Adipocyte (in vitro differentiated cells): ENCODE results near the gene MBD3L2.
A peak's percentile ranks its signal among the peaks of the same experiment; 100 is the strongest.
"Not testable (repeated sequence)": the region's sequence is repeated elsewhere in the genome, so short reads cannot be mapped to it uniquely, and the experiment has no call there.

ENCODE experiments used
- DNase-seq: peaks from one replicate; pipeline ENCODE4 v3.0.0-alpha.2; 2015; ENCODE audit warnings: low read depth
- H3K27me3 ChIP-seq: replicated peaks from 2 replicates; pipeline ENCODE4 v1.7.0; 2013; ENCODE audit warnings: mild to moderate bottlenecking, low read length, moderate library complexity; ENCODE audit not compliant: control insufficient read depth, insufficient read depth
- H3K36me3 ChIP-seq: 2 replicates; pipeline ENCODE4 v1.7.0; 2013; ENCODE audit warnings: low read length, mild to moderate bottlenecking, moderate library complexity; ENCODE audit not compliant: control insufficient read depth, insufficient read depth, severe bottlenecking
- H3K4me1 ChIP-seq: 2 replicates; pipeline ENCODE4 v1.7.0; 2013; ENCODE audit warnings: mild to moderate bottlenecking, low read length, moderate library complexity; ENCODE audit not compliant: control insufficient read depth, insufficient read depth
- H3K4me3 ChIP-seq: 2 replicates; pipeline ENCODE4 v1.7.0; 2013; ENCODE audit warnings: mild to moderate bottlenecking, low read length, moderate library complexity
- H3K9ac ChIP-seq: 2 replicates; pipeline ENCODE4 v1.7.0; 2013; ENCODE audit warnings: mild to moderate bottlenecking, low read length, moderate library complexity
- H3K9me3 ChIP-seq: 2 replicates; pipeline ENCODE4 v1.7.0; 2013; ENCODE audit warnings: mild to moderate bottlenecking, low read length, moderate library complexity; ENCODE audit not compliant: control insufficient read depth

Gene MBD3L2

DNA sequence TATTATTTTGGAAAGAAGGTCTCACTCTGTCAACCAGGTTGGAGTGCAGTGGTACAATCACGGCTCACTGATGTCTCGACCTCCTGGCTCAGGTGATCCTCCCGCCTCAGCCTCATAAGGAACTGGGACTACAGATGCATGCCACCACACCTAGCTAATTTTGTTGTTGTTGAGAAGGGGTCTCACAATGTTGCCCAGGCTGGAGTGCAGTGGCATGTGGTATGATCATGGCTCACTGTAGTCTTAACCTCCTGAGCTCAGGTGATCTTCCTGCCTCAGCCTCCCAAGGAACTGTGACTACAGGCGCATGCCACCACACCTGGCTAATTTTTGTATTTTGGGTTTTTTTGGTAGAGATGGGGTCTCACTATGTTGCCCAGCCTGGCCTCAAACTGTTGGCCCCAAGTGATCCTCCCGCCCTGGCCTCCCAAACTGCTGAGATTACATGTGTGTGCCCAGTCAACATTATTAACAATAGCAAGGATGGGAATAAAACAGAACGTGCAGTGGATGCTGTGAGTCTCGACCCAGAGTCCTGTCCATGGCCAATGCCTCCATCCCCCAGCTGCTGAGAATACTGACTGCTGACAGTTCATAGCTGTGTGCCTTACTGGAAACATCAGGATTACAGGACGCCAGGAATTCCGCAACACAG is 14.8 kb downstream of the MBD3L2 start:
- DNase-seq, result no peak
- no peak overlapping the region for H3K9ac ChIP-seq
- H3K4me3 ChIP-seq, result no peak overlapping the region
- no peaks in the 10 kb centered on the region for H3K9me3 ChIP-seq
- H3K27me3 ChIP-seq, result no peaks in the 10 kb centered on the region
- H3K36me3 ChIP-seq, result no peaks in the 10 kb centered on the region
- no peaks in the 10 kb centered on the region for H3K4me1 ChIP-seq

- not testable (repeated sequence) for H3K9me3 ChIP-seq, H3K4me1 ChIP-seq, H3K9ac ChIP-seq, DNase-seq, H3K4me3 ChIP-seq, H3K36me3 ChIP-seq, H3K27me3 ChIP-seq
Observed at GRCh38 chr19:7067122-7067521, 18.0 kb downstream of the MBD3L2 start.

- H3K4me3 ChIP-seq, result no peak overlapping the region
- H3K9me3 ChIP-seq, result peaks cover 3% of the 10 kb centered on the region
- H3K9ac ChIP-seq, result no peak overlapping the region
- H3K36me3 ChIP-seq, result peaks cover 16% of the 10 kb centered on the region
- no peaks in the 10 kb centered on the region for H3K27me3 ChIP-seq
- peak; percentile 60 for DNase-seq
- H3K4me1 ChIP-seq, result peaks cover 7% of the 10 kb centered on the region
Observed at GRCh38 chr19:7067716-7068115, 18.6 kb downstream of the MBD3L2 start.

GRCh38 chr19:7068599-7068998 is 19.5 kb downstream of the MBD3L2 start:
- H3K9ac ChIP-seq, result no peak overlapping the region
- H3K9me3 ChIP-seq, result peaks cover 3% of the 10 kb centered on the region
- no peak for DNase-seq
- H3K4me1 ChIP-seq, result peaks cover 7% of the 10 kb centered on the region
- peaks cover 25% of the 10 kb centered on the region for H3K36me3 ChIP-seq
- no peaks in the 10 kb centered on the region for H3K27me3 ChIP-seq
- H3K4me3 ChIP-seq, result no peak overlapping the region

DNA sequence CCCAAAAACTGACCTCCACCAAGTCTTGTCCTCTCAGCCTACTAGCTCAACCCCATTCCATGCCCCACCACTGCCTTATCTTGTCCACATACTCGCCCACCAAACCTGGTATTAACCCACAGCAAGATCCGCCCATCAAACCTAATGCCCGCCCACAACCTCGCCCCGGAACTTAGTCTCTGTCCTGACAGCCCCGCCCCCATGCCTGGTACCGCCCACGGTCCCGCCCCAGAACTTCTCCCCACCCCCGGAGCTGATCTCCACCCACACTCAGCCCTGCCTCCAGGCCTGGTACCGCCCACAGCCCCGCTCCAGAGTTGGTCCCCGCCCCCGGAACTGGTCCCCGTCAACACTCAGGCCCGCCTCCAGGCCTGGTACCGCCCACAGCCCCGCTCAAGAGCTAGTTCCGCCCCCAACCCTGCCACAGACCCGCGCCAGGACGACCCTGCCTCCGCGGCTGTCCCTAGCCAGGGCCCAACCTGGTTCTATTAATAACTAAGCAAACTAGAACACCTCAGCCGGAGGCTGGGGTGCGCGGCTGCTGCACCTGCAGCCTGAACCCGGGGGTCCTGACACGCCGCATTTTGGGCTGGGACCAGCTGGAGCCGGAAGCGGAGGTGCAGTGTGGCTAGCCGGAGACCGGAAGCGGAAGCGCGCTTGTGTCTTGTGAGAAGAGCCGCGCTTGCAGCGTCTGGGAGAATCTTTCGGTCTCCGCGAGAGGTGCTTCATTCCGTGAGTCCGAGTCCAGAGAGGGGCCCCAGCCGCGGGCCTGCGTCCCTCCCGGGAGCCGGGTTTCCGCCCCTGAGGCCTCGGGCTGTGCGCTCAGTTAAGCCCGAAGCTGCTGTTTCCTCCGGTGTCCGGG is 20.2 kb downstream of the MBD3L2 start, which contains the start of gene ZNF557:
ZNF557 (plus strand) TSS at position 662 of the 862 bp plus-strand sequence. CDS start 5,372 bp downstream, outside the sequence.
- H3K9ac ChIP-seq, result peak within 1 kb of the TSS; percentile 93
- H3K4me3 ChIP-seq, result peak within 1 kb of the TSS; percentile 94
- peaks cover 3% of the 10 kb centered on the region for H3K9me3 ChIP-seq
- no peaks in the 10 kb centered on the region for H3K27me3 ChIP-seq
- H3K36me3 ChIP-seq, result peaks cover 30% of the 10 kb centered on the region
- peak; percentile 99 for DNase-seq
- H3K4me1 ChIP-seq, result peaks cover 7% of the 10 kb centered on the region

DNA sequence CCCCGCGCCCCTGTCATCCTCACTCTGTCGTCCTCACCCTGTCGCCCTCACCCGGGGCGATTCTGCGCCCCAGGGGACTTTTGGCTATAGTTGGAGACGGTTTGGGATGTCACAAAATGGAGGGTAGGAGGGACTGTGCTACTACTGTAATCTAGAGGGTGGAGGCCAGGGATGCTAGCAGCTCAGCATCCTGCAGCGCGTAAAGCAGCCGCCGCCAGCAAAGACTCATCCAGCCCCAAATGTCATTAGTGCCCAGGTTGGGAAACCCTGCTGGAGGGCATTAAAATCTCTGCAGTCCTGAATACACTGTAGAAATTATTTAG is 20.7 kb downstream of the MBD3L2 start:
- peaks cover 34% of the 10 kb centered on the region for H3K36me3 ChIP-seq
- H3K9ac ChIP-seq, result peak overlapping the region; percentile 93
- H3K27me3 ChIP-seq, result no peaks in the 10 kb centered on the region
- H3K4me1 ChIP-seq, result peaks cover 7% of the 10 kb centered on the region
- H3K9me3 ChIP-seq, result peaks cover 3% of the 10 kb centered on the region
- DNase-seq, result peak; percentile 27
- peak overlapping the region; percentile 94 for H3K4me3 ChIP-seq

DNA sequence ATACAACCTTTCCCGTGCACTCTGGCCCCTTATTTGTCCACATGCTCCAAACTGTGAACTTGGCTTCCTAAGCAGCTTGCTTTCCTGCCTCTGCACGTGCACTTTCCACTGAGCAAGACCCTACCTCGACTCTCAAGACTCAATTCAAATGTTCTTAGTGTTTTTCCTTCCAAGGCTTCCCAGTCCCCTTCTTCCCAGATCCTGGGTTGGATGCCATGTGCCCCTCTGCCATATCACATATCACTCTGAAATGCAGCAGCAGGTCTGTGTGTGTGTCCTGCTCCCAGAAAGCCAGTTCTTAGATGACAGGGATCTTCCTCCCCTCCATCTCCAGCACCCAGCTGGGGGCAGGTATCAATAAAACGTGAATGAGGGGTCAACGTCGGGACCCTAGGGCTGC is 23.4 kb downstream of the MBD3L2 start:
- no peak for DNase-seq
- Histone ChIP-seq H3K27me3 (no peaks in the 10 kb centered on the region), H3K9ac (no peak overlapping the region), H3K9me3 (peaks cover 22% of the 10 kb centered on the region), H3K4me1 (peaks cover 7% of the 10 kb centered on the region), H3K4me3 (no peak overlapping the region), H3K36me3 (peaks cover 61% of the 10 kb centered on the region)

DNA sequence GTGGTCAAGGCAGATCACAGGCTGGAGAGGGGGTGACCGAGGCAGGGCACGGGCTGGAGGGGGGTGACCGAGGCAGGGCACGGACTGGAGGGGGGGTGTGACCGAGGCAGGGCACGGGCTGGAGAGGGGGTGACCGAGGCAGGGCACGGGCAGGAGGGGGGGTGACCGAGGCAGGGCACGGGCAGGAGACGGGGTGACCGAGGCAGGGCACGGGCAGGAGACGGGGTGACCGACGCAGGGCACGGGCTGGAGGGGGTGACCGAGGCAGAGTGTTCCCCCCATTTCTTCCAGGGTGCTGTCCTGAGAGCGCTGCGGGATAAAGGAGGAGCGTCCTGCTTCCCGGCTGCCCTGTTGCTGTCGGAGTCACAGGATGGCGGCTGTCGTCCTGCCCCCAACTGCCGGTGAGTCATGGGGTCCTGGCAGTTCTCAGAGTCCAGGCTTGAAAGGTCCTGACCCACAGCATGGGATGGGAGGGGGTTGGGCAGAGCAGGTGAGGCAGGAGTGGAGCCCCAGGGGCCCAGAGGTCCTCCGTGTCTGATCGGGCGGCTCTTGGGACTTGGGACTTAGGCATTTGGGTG is 25.7 kb downstream of the MBD3L2 start:
- DNase-seq, result no peak
- Histone ChIP-seq H3K27me3 (no peaks in the 10 kb centered on the region), H3K4me3 (no peak overlapping the region), H3K9ac (no peak overlapping the region), H3K9me3 (peaks cover 45% of the 10 kb centered on the region), H3K4me1 (peaks cover 7% of the 10 kb centered on the region), H3K36me3 (peaks cover 84% of the 10 kb centered on the region)

GRCh38 chr19:7076151-7076550 is 27.0 kb downstream of the MBD3L2 start:
- H3K9me3 ChIP-seq, result peaks cover 58% of the 10 kb centered on the region
- H3K9ac ChIP-seq, result no peak overlapping the region

GRCh38 chr19:7078008-7078407 is 28.9 kb downstream of the MBD3L2 start:
- H3K36me3 ChIP-seq, result peaks cover 97% of the 10 kb centered on the region
- peak overlapping the region; percentile 56 for H3K4me3 ChIP-seq
- peaks cover 74% of the 10 kb centered on the region for H3K9me3 ChIP-seq
- no peaks in the 10 kb centered on the region for H3K4me1 ChIP-seq
- no peak for DNase-seq
- no peaks in the 10 kb centered on the region for H3K27me3 ChIP-seq
- no peak overlapping the region for H3K9ac ChIP-seq

More at GRCh38 chr19:7076151-7076550, 27.0 kb downstream of the MBD3L2 start:
- Histone ChIP-seq H3K4me1 (no peaks in the 10 kb centered on the region), H3K4me3 (no peak overlapping the region), H3K27me3 (no peaks in the 10 kb centered on the region), H3K36me3 (peaks cover 93% of the 10 kb centered on the region)
- DNase-seq, result no peak
